Thyroid gland (tissue), 4 donors: ENCODE measurements around the gene ORAI2. TPM values are rescaled to one million over a fixed set of nuclear protein-coding genes. Genes with fewer than 3 reads are reported as not detected.
A peak's percentile ranks its signal among the peaks of the same experiment; 100 is the strongest.
"Not testable (repeated sequence)": the region's sequence is repeated elsewhere in the genome, so short reads cannot be mapped to it uniquely, and the experiment has no call there.

Experiments used
- DNase-seq, 2 donors: peaks; one replicate each; pipeline ENCODE4 v3.0.0-alpha.2; 2019
- H3K27ac ChIP-seq, 3 donors: fragments of 200-600 bp; sonication (generic); 1 replicate in 2 of 3; 2 replicates in 1 of 3; pipeline ENCODE4 v1.5.1; 2016 to 2019; ENCODE audit warnings: mild to moderate bottlenecking in 1 of 3, moderate library complexity in 1 of 3
- H3K27me3 ChIP-seq: fragments of 200-600 bp; sonication (generic); one replicate; pipeline ENCODE4 v1.5.1; 2019
- H3K36me3 ChIP-seq, 2 donors: fragments of 200-600 bp; sonication (generic); one replicate each; pipeline ENCODE4 v1.5.1; 2016 to 2019
- H3K4me1 ChIP-seq, 2 donors: fragments of 200-600 bp; sonication (generic); one replicate each; pipeline ENCODE4 v1.5.1; 2017 to 2019
- H3K4me3 ChIP-seq, 3 donors: fragments of 200-600 bp; sonication (generic); replicated peaks in 1 of 3; 1 replicate in 2 of 3; 2 replicates in 1 of 3; pipeline ENCODE4 v1.5.1; 2016; ENCODE audit warnings: mild to moderate bottlenecking in 1 of 3
- H3K9me3 ChIP-seq: fragments of 200-600 bp; sonication (generic); one replicate; pipeline ENCODE4 v1.5.1; 2017
- CTCF ChIP-seq, 6 experiments: fragments of 200-600 bp in 3 of 6; fragments of 450-650 bp in 3 of 6; sonication (generic) in 3 of 6; IDR thresholded peaks; one replicate each; pipeline ENCODE4 v1.5.1; 2016 to 2019; ENCODE audit warnings: antibody characterized with exemption in 6 of 6, mild to moderate bottlenecking in 2 of 6, inconsistent platforms in 1 of 6, moderate library complexity in 1 of 6
- POLR2A ChIP-seq, 2 donors: fragments of 450-650 bp; IDR thresholded peaks; one replicate each; pipeline ENCODE4 v1.6.1; 2017; ENCODE audit warnings: antibody characterized with exemption in 2 of 2, mild to moderate bottlenecking in 2 of 2, moderate library complexity in 1 of 2
- WGBS, 2 donors: methylation state at CpG; one replicate each; pipeline ENCODE4 v1.1.5; 2017; 5-methylcytosine and 5-hydroxymethylcytosine counted together
- intact Hi-C: fragments of 100-400 bp; cut with DNase I; formaldehyde crosslinking; loops from one replicate; pipeline ENCODE4 v1.15.1; 2023
- total RNA-seq, 4 donors: library from RNA; depleted of rRNA; stranded (reverse); fragments of >200 nt; gene quantifications; one replicate each; pipeline ENCODE4 v1.2.3, GENCODE V29; 2016

The ORAI2 gene
- total RNA-seq, 4 donors from 2014 or later: 41.8 to 133 (median 81.4) TPM

DNA sequence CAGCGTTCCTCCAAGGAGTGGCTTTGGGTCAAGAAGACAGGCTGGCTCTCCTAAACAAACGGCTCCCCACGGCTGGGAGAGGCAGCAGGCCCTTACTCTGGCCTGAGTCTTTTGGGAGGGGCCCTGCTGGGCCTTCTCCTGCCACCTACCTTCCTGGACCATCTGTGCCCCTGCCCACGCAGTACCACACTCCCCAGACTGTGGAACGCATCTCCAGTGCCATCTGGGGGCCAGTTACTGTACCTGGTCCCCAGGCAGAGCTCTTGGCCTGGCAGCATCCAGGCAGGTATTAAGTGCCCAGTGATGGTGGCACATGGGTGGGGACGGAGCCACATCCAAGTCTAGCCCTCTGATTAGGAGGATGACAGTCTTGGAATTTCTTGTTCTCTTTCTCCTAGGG, 16.9 kb downstream of the ORAI2 start:
- intact Hi-C loops: no loop called here
- Histone ChIP-seq H3K36me3 (peaks cover 14 to 17% of the 10 kb centered on the region in 2 donors), H3K27ac (no peak overlapping the region), H3K9me3 (no peaks in the 10 kb centered on the region), H3K27me3 (no peaks in the 10 kb centered on the region), H3K4me3 (no peak overlapping the region), H3K4me1 (no peaks in the 10 kb centered on the region)
- 79 to 81% methylated on average over 5 to 6 of the region's 6 CpGs for WGBS, 2 donors
- DNase-seq: no peak
- TF ChIP-seq POLR2A (IDR thresholded peaks at IDR 0.05): no peak
- TF ChIP-seq CTCF (IDR thresholded peaks at IDR 0.05): no peak

GRCh38 chr7:102451371-102452054, 18.1 kb downstream of the ORAI2 start:
- no peaks in the 10 kb centered on the region for H3K4me1 ChIP-seq
- TF ChIP-seq CTCF (IDR thresholded peaks at IDR 0.05) (no peak), POLR2A (IDR thresholded peaks at IDR 0.05) (no peak)
- H3K27me3 ChIP-seq: no peaks in the 10 kb centered on the region
- intact Hi-C loops: no loop called here
- H3K36me3 ChIP-seq: peaks cover 11 to 13% of the 10 kb centered on the region in 2 donors
- no peak overlapping the region for H3K27ac ChIP-seq
- peak; percentile 35 to 36 for DNase-seq
- no peaks in the 10 kb centered on the region for H3K9me3 ChIP-seq
- 61 to 66% methylated on average over 10 to 16 of the region's 23 CpGs for WGBS, 2 donors
- H3K4me3 ChIP-seq: no peak overlapping the region

GRCh38 chr7:102452451-102452850, 19.1 kb downstream of the ORAI2 start:
- Histone ChIP-seq H3K27me3 (no peaks in the 10 kb centered on the region), H3K36me3 (peaks cover 10 to 11% of the 10 kb centered on the region in 2 donors), H3K4me1 (no peaks in the 10 kb centered on the region), H3K9me3 (no peaks in the 10 kb centered on the region), H3K4me3 (no peak overlapping the region), H3K27ac (no peak overlapping the region)
- intact Hi-C loops: no loop called here
- WGBS, 2 donors: 94 to 96% methylated on average over 6 of the region's 6 CpGs
- no peak for DNase-seq
- no peak for TF ChIP-seq POLR2A (IDR thresholded peaks at IDR 0.05)

DNA sequence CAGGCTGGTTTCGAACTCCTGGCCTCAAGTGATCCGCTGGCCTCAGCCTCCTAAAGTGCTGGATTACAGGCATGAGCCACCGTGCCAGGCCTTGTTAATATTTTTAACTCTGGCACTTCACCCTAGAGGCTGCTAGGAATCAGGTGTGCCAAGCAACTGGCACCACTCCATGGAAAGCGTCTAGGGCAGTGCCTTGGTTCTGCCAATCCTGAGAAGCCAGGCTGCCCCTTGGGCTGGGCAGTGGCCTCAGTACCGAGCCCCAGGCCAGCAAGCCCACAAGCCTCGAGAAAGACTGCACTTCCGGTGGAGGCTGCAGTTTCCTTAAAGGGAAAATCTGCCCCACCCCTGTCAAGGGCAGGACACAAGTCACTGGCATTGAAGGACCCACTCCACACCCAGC, 19.9 kb downstream of the ORAI2 start:
- TF ChIP-seq CTCF (IDR thresholded peaks at IDR 0.05) (no peak), POLR2A (IDR thresholded peaks at IDR 0.05) (no peak)
- H3K27ac ChIP-seq: peak overlapping the region in 2 of 3 donors; percentile 44 to 50
- H3K9me3 ChIP-seq: no peaks in the 10 kb centered on the region
- WGBS, 2 donors: 67 to 81% methylated on average over 3 to 4 of the region's 7 CpGs
- intact Hi-C loops: no loop called here
- H3K27me3 ChIP-seq: no peaks in the 10 kb centered on the region
- no peaks in the 10 kb centered on the region for H3K4me1 ChIP-seq
- peaks cover 15 to 16% of the 10 kb centered on the region in 2 donors for H3K36me3 ChIP-seq
- no peak overlapping the region for H3K4me3 ChIP-seq
- peak; percentile 79 to 88 for DNase-seq

DNA sequence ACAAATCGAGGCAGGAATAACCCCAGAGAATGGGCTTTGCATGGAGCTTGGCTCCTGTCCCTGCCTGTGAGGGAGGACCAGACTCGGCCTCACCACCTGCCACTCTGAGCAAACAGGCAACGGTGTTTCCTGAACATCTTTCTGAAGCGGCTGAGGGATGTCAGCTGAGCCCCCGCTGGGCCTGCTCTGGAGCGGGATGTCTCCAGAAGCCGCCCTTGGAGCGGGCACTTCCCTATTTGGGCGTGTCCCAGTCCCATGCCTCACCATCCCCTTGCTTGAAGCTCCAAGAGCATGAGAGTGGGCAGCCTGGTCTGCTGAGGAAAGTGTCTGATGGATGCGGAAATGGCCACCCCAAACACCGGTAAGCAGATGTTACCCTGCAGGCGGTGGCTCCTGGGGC, 21.1 kb downstream of the ORAI2 start:
- TF ChIP-seq CTCF (IDR thresholded peaks at IDR 0.05): no peak
- no peak for TF ChIP-seq POLR2A (IDR thresholded peaks at IDR 0.05)
- no peak overlapping the region for H3K27ac ChIP-seq
- WGBS, 2 donors: 79 to 89% methylated on average over 4 to 9 of the region's 12 CpGs
- H3K4me1 ChIP-seq: no peaks in the 10 kb centered on the region
- DNase-seq: no peak
- peaks cover 16 to 19% of the 10 kb centered on the region in 2 donors for H3K36me3 ChIP-seq
- H3K27me3 ChIP-seq: no peaks in the 10 kb centered on the region
- intact Hi-C loops: no loop called here
- H3K4me3 ChIP-seq: no peak overlapping the region
- no peaks in the 10 kb centered on the region for H3K9me3 ChIP-seq

DNA sequence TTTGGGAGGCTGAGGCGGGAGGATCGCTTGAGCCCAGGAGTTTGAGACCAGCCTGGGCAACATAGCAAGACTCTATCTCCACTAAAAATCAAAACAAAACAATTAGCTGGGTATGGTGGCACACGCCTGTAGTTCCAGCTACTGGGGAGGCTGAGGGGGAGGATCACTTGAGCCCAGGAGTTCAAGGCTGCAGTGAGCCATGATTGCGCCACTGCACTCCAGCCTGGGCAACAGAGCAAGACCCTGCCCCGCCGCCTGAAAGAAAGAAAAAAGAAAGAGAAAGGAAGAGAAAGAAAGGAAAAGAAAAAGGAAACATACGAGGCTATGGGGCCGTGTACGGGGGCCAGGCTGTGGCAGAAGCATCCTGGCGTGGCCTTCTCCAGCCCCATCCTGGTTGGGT, 21.6 kb downstream of the ORAI2 start:
- H3K27ac ChIP-seq: not testable (repeated sequence)
- peaks cover 16 to 19% of the 10 kb centered on the region in 2 donors for H3K36me3 ChIP-seq

More for the DNA sequence above, 21.6 kb downstream of the ORAI2 start:
- WGBS, 2 donors: 95 to 96% methylated on average over 10 of the region's 10 CpGs
- H3K27me3 ChIP-seq, DNase-seq, H3K4me1 ChIP-seq, H3K4me3 ChIP-seq, intact Hi-C loops, H3K9me3 ChIP-seq: not testable (repeated sequence)
